Mucosa of rectum (tissue), 2 donors: ENCODE results near the gene OR5K2.
A peak's percentile ranks its signal among the peaks of the same experiment; 100 is the strongest.

ENCODE experiments used
- H3K27ac ChIP-seq, 2 donors: one replicate each; pipeline ENCODE4 v1.7.0; 2013; ENCODE audit warnings: inconsistent platforms in 2 of 2, low read depth in 2 of 2, low read length in 2 of 2
- H3K27me3 ChIP-seq, 2 donors: one replicate each; pipeline ENCODE4 v1.7.0; 2013; ENCODE audit warnings: low read length in 2 of 2; ENCODE audit not compliant: control insufficient read depth in 2 of 2, insufficient read depth in 2 of 2
- H3K36me3 ChIP-seq, 2 donors: one replicate each; pipeline ENCODE4 v1.7.0; 2013; ENCODE audit warnings: low read length in 2 of 2; ENCODE audit not compliant: control insufficient read depth in 2 of 2, insufficient read depth in 2 of 2
- H3K4me1 ChIP-seq, 2 donors: one replicate each; pipeline ENCODE4 v1.7.0; 2013; ENCODE audit warnings: low read length in 2 of 2, mild to moderate bottlenecking in 1 of 2; ENCODE audit not compliant: control insufficient read depth in 2 of 2, insufficient read depth in 2 of 2
- H3K4me3 ChIP-seq, 2 donors: one replicate each; pipeline ENCODE4 v1.7.0; 2013; ENCODE audit warnings: low read length in 2 of 2
- H3K9ac ChIP-seq, 2 donors: one replicate each; pipeline ENCODE4 v1.7.0; 2013; ENCODE audit warnings: low read length in 2 of 2, low read depth in 1 of 2, mild to moderate bottlenecking in 1 of 2
- H3K9me3 ChIP-seq, 2 donors: one replicate each; pipeline ENCODE4 v1.7.0; 2013; ENCODE audit warnings: low read length in 2 of 2; ENCODE audit not compliant: control insufficient read depth in 2 of 2
- donor health status: healthy.
- donor health status: Normal muscosa, but diverticular disease.

OR5K2 gene

GRCh38 chr3:98532709-98533571 is 35.5 kb downstream of the OR5K2 start:
- peak overlapping the region; percentile 68 to 76 for H3K27ac ChIP-seq
- H3K27me3 ChIP-seq, result no peaks in the 10 kb centered on the region
- peak overlapping the region; percentile 50 to 66 for H3K9ac ChIP-seq
- no peaks in the 10 kb centered on the region for H3K9me3 ChIP-seq
- H3K36me3 ChIP-seq, result no peaks in the 10 kb centered on the region
- H3K4me1 ChIP-seq, result no peaks in the 10 kb centered on the region
- peak overlapping the region; percentile 45 to 65 for H3K4me3 ChIP-seq

GRCh38 chr3:98534168-98534567 is 36.7 kb downstream of the OR5K2 start:
- no peak overlapping the region for H3K9ac ChIP-seq
- H3K4me3 ChIP-seq, result peak overlapping the region in 1 of 2 donors; percentile 65

GRCh38 chr3:98534734-98535133 is 37.3 kb downstream of the OR5K2 start:
- Histone ChIP-seq H3K36me3 (no peaks in the 10 kb centered on the region), H3K4me3 (peak overlapping the region in 1 of 2 donors; percentile 65), H3K9ac (no peak overlapping the region), H3K4me1 (no peaks in the 10 kb centered on the region), H3K27me3 (no peaks in the 10 kb centered on the region), H3K9me3 (no peaks in the 10 kb centered on the region), H3K27ac (peak overlapping the region in 1 of 2 donors; percentile 22)

More at GRCh38 chr3:98534168-98534567, 36.7 kb downstream of the OR5K2 start:
- H3K4me1 ChIP-seq, result no peaks in the 10 kb centered on the region
- H3K36me3 ChIP-seq, result no peaks in the 10 kb centered on the region
- H3K9me3 ChIP-seq, result no peaks in the 10 kb centered on the region
- no peaks in the 10 kb centered on the region for H3K27me3 ChIP-seq
- H3K27ac ChIP-seq, result peak overlapping the region in 1 of 2 donors; percentile 17

GRCh38 chr3:98536456-98537017 is 39.1 kb downstream of the OR5K2 start:
- Histone ChIP-seq H3K4me1 (no peaks in the 10 kb centered on the region), H3K36me3 (no peaks in the 10 kb centered on the region), H3K27me3 (no peaks in the 10 kb centered on the region), H3K9ac (no peak overlapping the region), H3K4me3 (peak overlapping the region in 1 of 2 donors; percentile 1), H3K9me3 (no peaks in the 10 kb centered on the region), H3K27ac (peak overlapping the region; percentile 25 to 58)

- H3K27ac ChIP-seq, result no peak overlapping the region
- H3K9me3 ChIP-seq, result no peaks in the 10 kb centered on the region
- H3K9ac ChIP-seq, result no peak overlapping the region
- no peaks in the 10 kb centered on the region for H3K36me3 ChIP-seq
- no peak overlapping the region for H3K4me3 ChIP-seq
- H3K4me1 ChIP-seq, result no peaks in the 10 kb centered on the region
- H3K27me3 ChIP-seq, result no peaks in the 10 kb centered on the region
Observed at GRCh38 chr3:98540346-98540745, 42.9 kb downstream of the OR5K2 start.

- Histone ChIP-seq H3K9me3 (no peaks in the 10 kb centered on the region), H3K36me3 (no peaks in the 10 kb centered on the region), H3K27me3 (no peaks in the 10 kb centered on the region), H3K4me1 (no peaks in the 10 kb centered on the region), H3K4me3 (no peak overlapping the region), H3K9ac (no peak overlapping the region), H3K27ac (no peak overlapping the region)
Observed at GRCh38 chr3:98541695-98542094, 44.2 kb downstream of the OR5K2 start.

- no peaks in the 10 kb centered on the region for H3K4me1 ChIP-seq
- no peak overlapping the region for H3K4me3 ChIP-seq
- H3K36me3 ChIP-seq, result no peaks in the 10 kb centered on the region
- H3K9me3 ChIP-seq, result no peaks in the 10 kb centered on the region
- H3K27me3 ChIP-seq, result no peaks in the 10 kb centered on the region
- no peak overlapping the region for H3K27ac ChIP-seq
- H3K9ac ChIP-seq, result no peak overlapping the region
Observed at GRCh38 chr3:98542623-98543022, 45.1 kb downstream of the OR5K2 start.

- Histone ChIP-seq H3K9ac (no peak overlapping the region), H3K9me3 (no peaks in the 10 kb centered on the region), H3K36me3 (no peaks in the 10 kb centered on the region), H3K27me3 (no peaks in the 10 kb centered on the region), H3K4me3 (no peak overlapping the region), H3K27ac (peak overlapping the region in 1 of 2 donors; percentile 24), H3K4me1 (no peaks in the 10 kb centered on the region)
Observed at GRCh38 chr3:98545940-98546339, 48.5 kb downstream of the OR5K2 start.
